HepG2 (cell line): ENCODE data around the gene CCDC170. TPM values are rescaled to one million over a fixed set of nuclear protein-coding genes. Genes with fewer than 3 reads are reported as not detected.

Experiments
- CBX2 ChIP-seq, 2 experiments: fragments of 200-600 bp in 1 of 2; sonication (generic); formaldehyde crosslinking in 1 of 2; IDR thresholded peaks; 2 replicates each; pipeline versions ENCODE4 v1.7.0 to v1.8.1; 2018 to 2022; ENCODE audit warnings: low read depth in 2 of 2, low read length in 1 of 2, mild to moderate bottlenecking in 1 of 2, missing genetic modification reagents in 1 of 2
- FOXK2 ChIP-seq: fragments of 450-650 bp; IDR thresholded peaks from 2 replicates; pipeline ENCODE4 v1.6.1; 2016
- GATAD1 ChIP-seq: IDR thresholded peaks from 2 replicates; pipeline ENCODE4 v1.6.1; 2016; ENCODE audit warnings: missing genetic modification reagents, missing compliant biosample characterization
- NR3C1 ChIP-seq: sonication (generic); formaldehyde crosslinking; IDR thresholded peaks from 2 replicates; pipeline ENCODE4 v1.4.0; 2020; ENCODE audit warnings: missing genetic modification reagents
- PTBP1 ChIP-seq: fragments of 200-400 bp; formaldehyde crosslinking; IDR thresholded peaks from 2 replicates; pipeline ENCODE4 v1.6.1; 2018; ENCODE audit warnings: low read length, low read depth; ENCODE audit not compliant: poor library complexity, severe bottlenecking
- XRCC5 ChIP-seq: fragments of 200-400 bp; formaldehyde crosslinking; optimal IDR thresholded peaks from 2 replicates; pipeline ENCODE3; 2017; ENCODE audit warnings: mild to moderate bottlenecking, low read length
- ZBTB8A ChIP-seq: sonication (generic); formaldehyde crosslinking; IDR thresholded peaks from 2 replicates; pipeline ENCODE4 v1.4.0; 2020; ENCODE audit warnings: mild to moderate bottlenecking, low read depth, missing genetic modification reagents, borderline replicate concordance
- ZNF24 ChIP-seq: fragments of 450-650 bp; IDR thresholded peaks from 2 replicates; pipeline ENCODE4 v1.6.1; 2017; ENCODE audit warnings: antibody characterized with exemption, mild to moderate bottlenecking
- ZNF350 ChIP-seq: sonication (generic); formaldehyde crosslinking; IDR thresholded peaks from 2 replicates; pipeline ENCODE4 v1.4.0; 2020; ENCODE audit warnings: mild to moderate bottlenecking, low read depth, missing genetic modification reagents, borderline replicate concordance
- ZNF44 ChIP-seq: sonication (generic); formaldehyde crosslinking; IDR thresholded peaks from 2 replicates; pipeline ENCODE4 v1.5.1; 2020; ENCODE audit warnings: mild to moderate bottlenecking, missing genetic modification reagents
- ZNF484 ChIP-seq: sonication (generic); formaldehyde crosslinking; IDR thresholded peaks from 2 replicates; pipeline ENCODE4 v1.5.1; 2020; ENCODE audit warnings: mild to moderate bottlenecking, low read depth, missing genetic modification reagents, borderline replicate concordance
- ZNF737 ChIP-seq: sonication (generic); formaldehyde crosslinking; IDR thresholded peaks from 2 replicates; pipeline ENCODE4 v1.5.0; 2020; ENCODE audit warnings: missing genetic modification reagents, mild to moderate bottlenecking, borderline replicate concordance
- polyA plus RNA-seq, 8 experiments: library from polyadenylated mRNA; depleted of rRNA in 3 of 8; stranded (reverse) in 7 of 8; unstranded in 1 of 8; fragments of >200 nt; fragmentation: Illumina TruSeq in 4 of 8; extraction: Trizol in 4 of 8; gene quantifications; 2 replicates each; pipeline versions ENCODE4 v1.2.1 to v1.2.3, GENCODE V29; 2011 to 2016; ENCODE audit warnings: low read depth in 4 of 8, missing spikeins in 1 of 8, mixed read lengths in 1 of 8; ENCODE audit not compliant: insufficient read depth in 1 of 8
- total RNA-seq, 5 experiments: library from RNA; depleted of rRNA; stranded (reverse); fragments of >200 nt; fragmentation: Illumina TruSeq; extraction: Trizol; gene quantifications; 2 replicates each; pipeline ENCODE4 v1.2.3, GENCODE V29; 2016; ENCODE audit warnings: low read depth in 1 of 5
- TF ChIP-seq, protein P1 (sequence below): IDR thresholded peaks from 2 replicates; pipeline ENCODE4 v1.4.0; 2020; ENCODE audit warnings: mild to moderate bottlenecking, missing genetic modification reagents
- TF ChIP-seq, protein P2 (sequence below): sonication (generic); formaldehyde crosslinking; IDR thresholded peaks from 2 replicates; pipeline ENCODE4 v1.8.0; 2023; ENCODE audit warnings: mild to moderate bottlenecking, missing genetic modification reagents
- TF ChIP-seq, protein P3 (sequence below): IDR thresholded peaks from 2 replicates; pipeline ENCODE4 v1.6.1; 2016; ENCODE audit warnings: missing biosample characterization, missing genetic modification reagents, low read depth
- TF ChIP-seq, protein P4 (sequence below): sonication (generic); formaldehyde crosslinking; IDR thresholded peaks from 2 replicates; pipeline ENCODE4 v1.4.0; 2020; ENCODE audit warnings: missing genetic modification reagents
- TF ChIP-seq, protein P5 (sequence below): sonication (generic); formaldehyde crosslinking; IDR thresholded peaks from 2 replicates; pipeline ENCODE4 v1.4.0; 2020; ENCODE audit warnings: missing genetic modification reagents, borderline replicate concordance
- TF ChIP-seq, protein P6 (sequence below): sonication (generic); formaldehyde crosslinking; IDR thresholded peaks from 2 replicates; pipeline ENCODE4 v1.5.0; 2020; ENCODE audit warnings: mild to moderate bottlenecking, missing genetic modification reagents, moderate library complexity

CCDC170 gene
- total and polyA plus RNA-seq, 2 of the 13 experiments (the other 11 are each of a cell fraction or from before 2014, with no cell fraction given): 0.90 to 5.1 TPM

- TF ChIP-seq, protein P1, sequence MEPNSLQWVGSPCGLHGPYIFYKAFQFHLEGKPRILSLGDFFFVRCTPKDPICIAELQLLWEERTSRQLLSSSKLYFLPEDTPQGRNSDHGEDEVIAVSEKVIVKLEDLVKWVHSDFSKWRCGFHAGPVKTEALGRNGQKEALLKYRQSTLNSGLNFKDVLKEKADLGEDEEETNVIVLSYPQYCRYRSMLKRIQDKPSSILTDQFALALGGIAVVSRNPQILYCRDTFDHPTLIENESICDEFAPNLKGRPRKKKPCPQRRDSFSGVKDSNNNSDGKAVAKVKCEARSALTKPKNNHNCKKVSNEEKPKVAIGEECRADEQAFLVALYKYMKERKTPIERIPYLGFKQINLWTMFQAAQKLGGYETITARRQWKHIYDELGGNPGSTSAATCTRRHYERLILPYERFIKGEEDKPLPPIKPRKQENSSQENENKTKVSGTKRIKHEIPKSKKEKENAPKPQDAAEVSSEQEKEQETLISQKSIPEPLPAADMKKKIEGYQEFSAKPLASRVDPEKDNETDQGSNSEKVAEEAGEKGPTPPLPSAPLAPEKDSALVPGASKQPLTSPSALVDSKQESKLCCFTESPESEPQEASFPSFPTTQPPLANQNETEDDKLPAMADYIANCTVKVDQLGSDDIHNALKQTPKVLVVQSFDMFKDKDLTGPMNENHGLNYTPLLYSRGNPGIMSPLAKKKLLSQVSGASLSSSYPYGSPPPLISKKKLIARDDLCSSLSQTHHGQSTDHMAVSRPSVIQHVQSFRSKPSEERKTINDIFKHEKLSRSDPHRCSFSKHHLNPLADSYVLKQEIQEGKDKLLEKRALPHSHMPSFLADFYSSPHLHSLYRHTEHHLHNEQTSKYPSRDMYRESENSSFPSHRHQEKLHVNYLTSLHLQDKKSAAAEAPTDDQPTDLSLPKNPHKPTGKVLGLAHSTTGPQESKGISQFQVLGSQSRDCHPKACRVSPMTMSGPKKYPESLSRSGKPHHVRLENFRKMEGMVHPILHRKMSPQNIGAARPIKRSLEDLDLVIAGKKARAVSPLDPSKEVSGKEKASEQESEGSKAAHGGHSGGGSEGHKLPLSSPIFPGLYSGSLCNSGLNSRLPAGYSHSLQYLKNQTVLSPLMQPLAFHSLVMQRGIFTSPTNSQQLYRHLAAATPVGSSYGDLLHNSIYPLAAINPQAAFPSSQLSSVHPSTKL (CRISPR knock-in tag): peak; percentile 99
- TF ChIP-seq PTBP1 (no peak), CBX2 (IDR thresholded peaks at IDR 0.05; ENCODE audit: low read depth, low read length) (no peak), CBX2 (CRISPR knock-in tag; IDR thresholded peaks at IDR 0.05; ENCODE audit: low read depth) (no peak), XRCC5 (no peak), ZNF737 (no peak), FOXK2 (no peak), NR3C1 (no peak), ZBTB8A (CRISPR knock-in tag) (no peak), ZNF350 (no peak), ZNF24 (no peak), GATAD1 (CRISPR knock-in tag) (0 out of 2 replicates have a peak, but pooled peaks have one; percentile 48), ZNF44 (CRISPR knock-in tag) (no peak), ZNF484 (CRISPR knock-in tag) (no peak)
- TF ChIP-seq, protein P2, sequence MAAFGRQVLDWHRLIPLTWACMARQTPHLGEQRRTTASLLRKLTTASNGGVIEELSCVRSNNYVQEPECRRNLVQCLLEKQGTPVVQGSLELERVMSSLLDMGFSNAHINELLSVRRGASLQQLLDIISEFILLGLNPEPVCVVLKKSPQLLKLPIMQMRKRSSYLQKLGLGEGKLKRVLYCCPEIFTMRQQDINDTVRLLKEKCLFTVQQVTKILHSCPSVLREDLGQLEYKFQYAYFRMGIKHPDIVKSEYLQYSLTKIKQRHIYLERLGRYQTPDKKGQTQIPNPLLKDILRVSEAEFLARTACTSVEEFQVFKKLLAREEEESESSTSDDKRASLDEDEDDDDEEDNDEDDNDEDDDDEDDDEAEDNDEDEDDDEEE (CRISPR knock-in tag): no peak
- TF ChIP-seq, protein P3, sequence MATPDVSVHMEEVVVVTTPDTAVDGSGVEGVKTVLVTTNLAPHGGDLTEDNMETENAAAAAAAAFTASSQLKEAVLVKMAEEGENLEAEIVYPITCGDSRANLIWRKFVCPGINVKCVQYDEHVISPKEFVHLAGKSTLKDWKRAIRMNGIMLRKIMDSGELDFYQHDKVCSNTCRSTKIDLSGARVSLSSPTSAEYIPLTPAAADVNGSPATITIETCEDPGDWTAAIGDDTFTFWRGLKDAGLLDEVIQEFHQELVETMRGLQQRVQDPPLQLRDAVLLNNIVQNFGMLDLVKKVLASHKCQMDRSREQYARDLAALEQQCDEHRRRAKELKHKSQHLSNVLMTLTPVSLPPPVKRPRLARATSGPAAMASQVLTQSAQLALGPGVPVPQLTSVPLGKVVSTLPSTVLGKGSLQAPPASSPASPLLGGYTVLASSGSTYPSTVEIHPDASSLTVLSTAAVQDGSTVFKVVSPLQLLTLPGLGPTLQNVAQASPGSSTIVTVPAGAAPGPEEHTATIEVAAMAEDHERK (CRISPR knock-in tag): no peak
- TF ChIP-seq, protein P4, sequence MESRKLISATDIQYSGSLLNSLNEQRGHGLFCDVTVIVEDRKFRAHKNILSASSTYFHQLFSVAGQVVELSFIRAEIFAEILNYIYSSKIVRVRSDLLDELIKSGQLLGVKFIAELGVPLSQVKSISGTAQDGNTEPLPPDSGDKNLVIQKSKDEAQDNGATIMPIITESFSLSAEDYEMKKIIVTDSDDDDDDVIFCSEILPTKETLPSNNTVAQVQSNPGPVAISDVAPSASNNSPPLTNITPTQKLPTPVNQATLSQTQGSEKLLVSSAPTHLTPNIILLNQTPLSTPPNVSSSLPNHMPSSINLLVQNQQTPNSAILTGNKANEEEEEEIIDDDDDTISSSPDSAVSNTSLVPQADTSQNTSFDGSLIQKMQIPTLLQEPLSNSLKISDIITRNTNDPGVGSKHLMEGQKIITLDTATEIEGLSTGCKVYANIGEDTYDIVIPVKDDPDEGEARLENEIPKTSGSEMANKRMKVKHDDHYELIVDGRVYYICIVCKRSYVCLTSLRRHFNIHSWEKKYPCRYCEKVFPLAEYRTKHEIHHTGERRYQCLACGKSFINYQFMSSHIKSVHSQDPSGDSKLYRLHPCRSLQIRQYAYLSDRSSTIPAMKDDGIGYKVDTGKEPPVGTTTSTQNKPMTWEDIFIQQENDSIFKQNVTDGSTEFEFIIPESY (CRISPR knock-in tag): no peak
- TF ChIP-seq, protein P5, sequence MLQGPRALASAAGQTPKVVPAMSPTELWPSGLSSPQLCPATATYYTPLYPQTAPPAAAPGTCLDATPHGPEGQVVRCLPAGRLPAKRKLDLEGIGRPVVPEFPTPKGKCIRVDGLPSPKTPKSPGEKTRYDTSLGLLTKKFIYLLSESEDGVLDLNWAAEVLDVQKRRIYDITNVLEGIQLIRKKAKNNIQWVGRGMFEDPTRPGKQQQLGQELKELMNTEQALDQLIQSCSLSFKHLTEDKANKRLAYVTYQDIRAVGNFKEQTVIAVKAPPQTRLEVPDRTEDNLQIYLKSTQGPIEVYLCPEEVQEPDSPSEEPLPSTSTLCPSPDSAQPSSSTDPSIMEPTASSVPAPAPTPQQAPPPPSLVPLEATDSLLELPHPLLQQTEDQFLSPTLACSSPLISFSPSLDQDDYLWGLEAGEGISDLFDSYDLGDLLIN (CRISPR knock-in tag): no peak
- TF ChIP-seq, protein P6, sequence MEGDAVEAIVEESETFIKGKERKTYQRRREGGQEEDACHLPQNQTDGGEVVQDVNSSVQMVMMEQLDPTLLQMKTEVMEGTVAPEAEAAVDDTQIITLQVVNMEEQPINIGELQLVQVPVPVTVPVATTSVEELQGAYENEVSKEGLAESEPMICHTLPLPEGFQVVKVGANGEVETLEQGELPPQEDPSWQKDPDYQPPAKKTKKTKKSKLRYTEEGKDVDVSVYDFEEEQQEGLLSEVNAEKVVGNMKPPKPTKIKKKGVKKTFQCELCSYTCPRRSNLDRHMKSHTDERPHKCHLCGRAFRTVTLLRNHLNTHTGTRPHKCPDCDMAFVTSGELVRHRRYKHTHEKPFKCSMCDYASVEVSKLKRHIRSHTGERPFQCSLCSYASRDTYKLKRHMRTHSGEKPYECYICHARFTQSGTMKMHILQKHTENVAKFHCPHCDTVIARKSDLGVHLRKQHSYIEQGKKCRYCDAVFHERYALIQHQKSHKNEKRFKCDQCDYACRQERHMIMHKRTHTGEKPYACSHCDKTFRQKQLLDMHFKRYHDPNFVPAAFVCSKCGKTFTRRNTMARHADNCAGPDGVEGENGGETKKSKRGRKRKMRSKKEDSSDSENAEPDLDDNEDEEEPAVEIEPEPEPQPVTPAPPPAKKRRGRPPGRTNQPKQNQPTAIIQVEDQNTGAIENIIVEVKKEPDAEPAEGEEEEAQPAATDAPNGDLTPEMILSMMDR: no peak
These were observed 164.3 kb downstream of the CCDC170 start (continued) for GRCh38 chr6:151658091-151658490.
